Measurements from ENCODE around the gene PC.
A peak's percentile ranks its signal among the peaks of the same experiment; 100 is the strongest.

The PC gene

DNA sequence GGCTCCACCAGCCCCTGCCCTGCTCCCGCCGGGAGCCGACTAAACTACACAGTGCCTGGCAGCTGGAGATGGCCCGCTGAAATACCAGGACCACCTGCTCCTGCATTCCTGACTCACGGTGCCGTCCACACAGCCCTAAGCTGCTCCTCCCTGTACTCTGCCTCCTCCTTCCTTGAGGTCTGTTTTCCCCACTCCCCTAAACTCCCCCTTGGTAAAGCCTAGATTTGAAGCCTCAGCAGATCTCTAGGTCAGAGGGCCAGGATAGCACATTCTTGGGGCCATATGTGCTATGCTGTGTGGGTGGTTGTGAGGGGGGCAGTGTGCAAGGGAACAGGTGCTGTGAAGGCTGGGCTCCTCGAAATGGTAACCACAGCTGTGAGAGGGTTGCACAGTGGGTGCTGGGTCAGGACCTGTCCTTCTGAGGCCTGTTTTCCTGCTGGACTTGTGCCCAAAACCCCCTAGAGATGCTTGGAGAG, 91.6 kb downstream of the PC start:
- no peak for DNase-seq (ENCODE audit: low read depth in 2 of 2)

GRCh38 chr11:66866007-66866406, 92.2 kb downstream of the PC start:
- no peak for DNase-seq (ENCODE audit: low read depth in 2 of 2)

GRCh38 chr11:66864924-66865697, 93.1 kb downstream of the PC start:
- no peak for DNase-seq (ENCODE audit: low read depth in 2 of 2)

DNA sequence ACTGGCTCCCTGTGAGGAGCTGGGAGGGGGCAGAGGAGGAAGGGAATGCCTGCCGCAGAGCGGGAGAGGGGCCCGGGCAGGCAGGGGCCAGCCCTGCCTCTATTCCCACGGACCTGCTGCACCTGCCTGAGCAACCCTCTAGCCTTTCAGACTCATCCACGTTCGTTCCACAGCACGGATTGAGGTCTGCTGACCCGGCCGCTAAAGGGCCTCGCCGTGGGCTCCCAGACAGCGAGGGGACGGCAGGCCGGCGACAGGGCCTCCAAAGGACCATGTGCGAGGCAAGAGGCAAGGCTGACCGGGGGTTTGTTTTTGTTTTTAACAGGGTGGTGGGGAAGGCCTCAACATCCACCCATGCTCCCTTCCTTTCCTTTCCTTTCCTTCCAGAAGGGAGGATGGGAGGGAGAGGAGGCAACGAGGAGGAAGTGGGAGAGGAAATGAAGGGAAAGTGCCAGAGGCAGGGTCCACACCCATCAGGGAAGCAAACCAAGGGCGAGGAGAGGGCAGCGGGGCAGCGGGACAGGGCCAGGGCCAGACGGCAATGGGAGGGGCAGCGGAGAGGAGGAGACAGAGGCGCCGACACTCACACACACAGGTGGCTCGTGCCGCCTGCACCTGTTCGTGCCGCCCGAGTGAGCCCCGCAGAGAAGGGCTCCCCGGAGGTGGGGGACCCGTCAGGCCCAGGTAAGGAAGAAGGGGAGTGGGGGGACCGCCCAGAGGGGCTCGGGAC, 93.8 kb downstream of the PC start:
- no peak for DNase-seq (ENCODE audit: low read depth in 2 of 2)

DNA sequence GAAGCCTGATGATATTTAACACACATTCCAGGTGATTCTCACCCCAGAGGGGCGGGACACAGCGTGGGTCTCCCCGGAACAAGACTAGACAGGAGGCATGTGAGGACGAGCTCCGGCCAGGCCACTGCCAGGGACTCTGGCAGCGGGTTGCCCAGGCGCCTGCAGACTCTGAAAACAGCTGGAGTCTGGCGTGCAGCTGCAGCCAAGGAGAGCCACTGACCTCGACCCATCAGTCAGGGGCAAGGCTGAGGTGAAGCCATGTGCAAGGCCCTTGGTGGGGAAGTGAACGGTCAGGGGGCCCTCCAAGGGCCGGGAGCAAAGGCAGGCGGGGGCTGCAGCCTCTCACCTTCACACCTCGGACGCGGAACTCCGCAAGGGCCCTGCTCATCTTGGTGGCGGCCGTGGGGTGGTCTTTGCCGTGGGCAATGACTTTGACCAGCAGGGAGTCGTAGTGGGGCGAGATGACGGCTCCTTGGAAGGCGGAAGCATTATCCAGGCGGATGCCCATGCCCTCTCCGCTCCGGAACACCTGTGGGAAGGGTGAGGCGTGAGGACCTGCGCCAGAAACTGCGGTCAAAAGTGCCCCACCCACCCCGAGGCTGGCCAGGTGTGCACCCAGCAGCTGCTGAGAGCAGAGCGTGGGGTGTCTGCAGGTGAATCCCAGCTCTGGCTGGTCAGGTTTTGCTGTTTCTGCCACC, 94.6 kb downstream of the PC start:
- DNase-seq (ENCODE audit: low read depth in 2 of 2) = no peak

DNA sequence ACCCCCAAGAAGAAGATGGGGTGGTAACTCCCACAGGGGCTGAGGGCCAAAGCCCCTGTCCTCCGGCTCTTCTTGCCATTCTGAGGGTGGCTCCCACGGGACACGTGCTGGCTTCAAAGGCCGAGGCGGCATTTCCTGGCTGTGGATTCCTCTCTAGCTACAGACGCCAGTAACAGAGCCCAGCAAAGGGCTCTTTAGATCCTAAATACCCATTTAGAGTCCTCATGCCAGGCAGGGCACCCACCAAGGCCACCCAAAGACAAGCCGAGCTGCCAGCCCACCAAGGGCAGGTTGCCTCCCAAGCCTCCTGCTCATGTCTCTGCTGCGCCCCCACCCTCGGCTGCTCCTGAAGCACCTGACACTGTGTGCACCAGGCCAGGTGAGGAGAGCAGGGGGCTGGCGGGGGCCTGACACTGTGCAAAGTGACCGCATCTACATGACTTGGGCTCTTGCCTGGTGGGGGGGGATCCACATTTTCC, 95.6 kb downstream of the PC start:
- no peak for DNase-seq (ENCODE audit: low read depth in 2 of 2)

DNA sequence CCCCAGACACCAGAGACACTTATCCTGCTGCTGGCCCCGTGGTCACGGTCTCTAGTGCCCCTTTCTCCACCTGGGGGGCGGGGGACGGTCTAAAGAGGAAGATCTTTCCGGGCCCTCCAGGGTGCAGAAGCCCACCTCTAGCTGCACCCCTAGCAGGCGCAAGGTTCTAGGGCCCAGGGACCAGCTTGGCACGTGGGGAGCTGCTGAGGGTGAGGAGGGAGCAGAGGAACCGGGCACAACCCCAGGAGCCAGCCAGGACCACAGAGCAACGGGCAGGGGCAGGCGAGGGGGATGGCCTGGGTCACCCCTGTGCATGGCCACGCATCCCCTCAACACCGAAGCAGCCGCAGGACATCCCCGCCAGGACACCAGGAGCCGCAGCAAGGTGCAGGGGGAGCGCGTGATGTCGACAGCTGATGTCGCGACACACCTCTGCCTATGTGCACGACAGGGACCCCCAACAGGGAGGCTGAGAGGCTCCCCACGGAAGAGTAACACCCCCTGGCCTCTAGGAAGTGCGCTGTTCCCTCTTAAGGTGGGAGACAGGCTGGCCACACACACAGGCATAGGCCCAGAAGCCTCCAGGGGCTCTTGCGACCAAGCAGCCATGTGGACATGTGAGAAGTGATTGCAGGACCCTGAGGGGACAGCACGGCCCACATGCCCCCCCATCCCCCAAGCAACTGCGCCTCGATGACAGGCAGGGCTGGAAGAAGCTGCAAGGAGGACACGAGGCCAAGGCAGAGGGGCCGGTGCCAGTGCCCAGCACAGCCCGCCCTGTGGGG, 96.2 kb downstream of the PC start:
- DNase-seq (ENCODE audit: low read depth in 2 of 2) = no peak

DNA sequence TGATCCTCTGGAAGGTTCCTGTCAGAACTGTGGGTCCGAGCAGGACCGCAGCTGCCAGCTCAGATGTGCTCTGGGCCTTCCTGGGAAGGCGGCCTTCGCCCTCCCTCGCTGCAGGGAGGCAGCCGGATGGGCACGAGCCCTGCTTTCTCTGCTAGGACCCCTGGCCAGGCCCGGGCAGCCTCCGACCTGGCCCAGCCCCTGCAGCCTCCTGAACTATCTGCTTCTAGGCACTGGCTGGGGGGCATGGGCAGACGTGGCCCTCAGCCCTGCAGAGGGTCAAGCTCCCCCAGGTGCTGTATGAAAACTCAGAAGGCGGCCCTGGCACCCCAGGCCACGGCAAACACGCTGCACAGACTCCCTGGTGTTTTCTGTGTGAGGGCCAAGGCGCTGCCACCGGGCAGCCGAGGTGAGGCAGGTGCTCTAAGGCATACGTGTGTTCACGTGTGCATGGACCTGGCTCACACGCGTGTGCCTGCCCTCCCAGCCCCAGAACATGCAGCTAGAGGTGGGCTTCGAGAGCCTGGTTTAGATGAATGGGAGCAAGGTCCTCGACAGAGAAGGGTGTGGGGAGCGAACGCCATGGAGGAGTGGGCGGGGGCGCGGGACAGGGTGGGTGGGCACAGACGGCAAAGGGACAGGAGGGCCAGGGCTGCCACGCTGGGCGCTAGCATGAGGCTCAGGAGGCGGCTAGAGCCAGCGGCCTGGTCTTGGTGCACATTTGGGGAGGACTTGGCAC, 97.0 kb downstream of the PC start:
- no peak for DNase-seq (ENCODE audit: low read depth in 2 of 2)

DNA sequence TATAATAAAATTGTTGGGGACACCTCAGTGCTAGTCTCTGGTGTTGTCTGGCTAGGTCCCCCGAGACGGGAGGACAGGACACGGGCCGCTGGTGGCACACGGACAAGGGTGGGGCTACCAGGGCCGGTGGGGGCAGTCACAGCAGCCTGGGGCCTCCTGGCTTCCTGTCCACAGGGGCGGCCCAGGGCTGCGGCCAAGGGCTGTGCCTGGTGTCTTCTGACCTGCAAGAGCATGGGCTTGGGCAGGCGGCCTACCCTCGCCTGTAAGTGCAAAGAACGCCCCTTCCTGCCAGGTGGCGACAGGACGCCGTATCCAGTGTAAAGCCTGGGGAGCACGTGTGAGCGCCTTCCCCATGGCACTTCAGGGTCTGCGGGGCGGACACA, 97.7 kb downstream of the PC start:
- DNase-seq (ENCODE audit: low read depth in 2 of 2) = no peak

DNA sequence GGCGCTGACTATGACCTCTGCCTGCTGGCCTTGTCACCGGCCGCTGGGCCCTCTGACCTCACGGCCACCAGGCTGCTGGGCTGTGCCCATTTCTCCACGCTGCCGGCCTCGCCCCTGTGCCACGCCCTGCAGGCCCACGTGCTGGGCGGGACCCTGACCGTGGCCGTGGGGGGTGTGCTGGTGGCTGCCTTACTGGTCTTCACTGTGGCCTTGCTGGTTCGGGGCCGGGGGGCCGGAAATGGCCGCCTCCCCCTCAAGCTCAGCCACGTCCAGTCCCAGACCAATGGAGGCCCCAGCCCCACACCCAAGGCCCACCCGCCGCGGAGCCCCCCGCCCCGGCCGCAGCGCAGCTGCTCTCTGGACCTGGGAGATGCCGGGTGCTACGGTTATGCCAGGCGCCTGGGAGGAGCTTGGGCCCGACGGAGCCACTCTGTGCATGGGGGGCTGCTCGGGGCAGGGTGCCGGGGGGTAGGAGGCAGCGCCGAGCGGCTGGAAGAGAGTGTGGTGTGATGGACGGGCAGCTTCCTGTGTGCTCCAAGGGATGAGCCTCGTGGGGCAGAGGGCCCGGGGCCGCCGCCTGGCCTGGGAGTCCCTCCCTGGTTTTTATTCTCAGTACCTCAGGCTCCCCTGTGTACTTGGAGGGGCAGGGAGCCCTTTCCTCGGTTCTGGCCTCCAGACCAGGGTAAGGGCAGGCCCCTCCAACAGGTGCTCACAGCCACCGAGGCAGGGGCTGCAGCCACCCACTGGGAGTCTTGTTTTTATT, 98.3 kb downstream of the PC start:
- DNase-seq (ENCODE audit: low read depth in 2 of 2) = no peak

DNA sequence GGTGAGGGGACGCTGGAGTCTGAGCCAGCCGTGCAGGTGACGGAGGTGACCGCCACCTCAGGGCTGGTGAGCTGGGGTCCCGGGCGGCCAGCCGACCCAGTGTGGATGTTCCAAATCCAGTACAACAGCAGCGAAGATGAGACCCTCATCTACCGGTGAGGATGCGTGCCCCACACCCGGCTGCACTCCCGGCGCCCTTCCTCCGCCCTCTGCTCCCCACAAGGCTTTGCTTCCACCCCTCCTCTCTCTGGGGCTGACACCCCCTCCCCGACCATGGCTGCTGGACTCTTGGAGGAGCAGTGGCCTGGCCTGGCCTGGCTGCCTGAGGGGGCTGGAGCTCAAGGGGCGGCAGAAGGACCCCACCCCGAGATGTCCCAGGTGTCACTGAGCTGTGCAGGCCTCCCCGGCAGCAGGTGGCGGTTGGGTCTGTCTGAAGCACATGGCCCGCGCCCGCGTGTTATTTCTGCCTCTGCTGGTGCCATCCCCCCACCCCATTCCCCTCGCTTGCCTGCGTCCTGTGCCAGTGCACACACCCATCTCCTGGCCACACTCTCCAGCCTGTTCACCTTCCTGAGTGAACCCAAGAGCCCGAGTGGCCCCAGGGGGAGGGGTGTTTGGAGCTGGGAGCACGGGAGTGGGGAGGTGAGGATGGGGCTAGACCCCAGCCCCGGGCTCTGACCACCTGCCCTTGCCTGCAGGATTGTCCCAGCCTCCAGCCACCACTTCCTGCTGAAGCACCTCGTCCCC, 99.1 kb downstream of the PC start:
- no peak for DNase-seq (ENCODE audit: low read depth in 2 of 2)

GRCh38 chr11:66858186-66858938, 99.8 kb downstream of the PC start:
- no peak for DNase-seq (ENCODE audit: low read depth in 2 of 2)

- DNase-seq (ENCODE audit: low read depth in 2 of 2) = no peak
Measured at GRCh38 chr11:66857927-66858185, 100.3 kb downstream of the PC start.

DNA sequence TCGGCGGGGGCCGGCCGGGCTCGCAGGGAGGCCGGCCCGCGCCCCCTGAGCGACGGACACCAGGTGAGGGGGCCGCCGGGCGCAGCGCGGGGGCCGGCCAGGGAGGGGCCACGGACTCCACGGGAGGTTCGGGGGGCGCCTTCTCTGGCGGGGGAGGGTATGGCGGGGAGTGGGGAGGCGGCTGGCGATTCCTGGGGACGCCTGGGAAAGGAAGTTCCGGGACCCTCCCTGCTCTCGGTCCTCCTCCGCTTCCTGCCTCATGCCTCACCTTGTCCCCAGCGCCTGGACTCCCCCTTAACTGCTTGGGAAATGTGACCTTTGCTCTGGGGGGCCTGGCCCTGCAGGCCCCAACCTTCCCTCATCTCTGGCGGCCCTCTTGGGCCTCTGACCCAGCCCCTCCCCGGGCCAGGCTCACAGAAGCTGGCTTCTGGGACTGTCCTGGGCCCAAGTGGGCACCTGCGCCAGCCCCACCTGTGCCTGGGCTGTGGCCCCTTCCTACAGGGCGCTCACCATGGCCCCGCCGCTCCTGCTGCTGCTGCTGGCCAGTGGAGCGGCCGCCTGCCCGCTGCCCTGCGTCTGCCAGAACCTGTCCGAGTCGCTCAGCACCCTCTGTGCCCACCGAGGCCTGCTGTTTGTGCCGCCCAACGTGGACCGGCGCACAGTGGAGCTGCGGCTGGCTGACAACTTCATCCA, 100.8 kb downstream of the PC start:
- no peak for DNase-seq (ENCODE audit: low read depth in 2 of 2)

DNA sequence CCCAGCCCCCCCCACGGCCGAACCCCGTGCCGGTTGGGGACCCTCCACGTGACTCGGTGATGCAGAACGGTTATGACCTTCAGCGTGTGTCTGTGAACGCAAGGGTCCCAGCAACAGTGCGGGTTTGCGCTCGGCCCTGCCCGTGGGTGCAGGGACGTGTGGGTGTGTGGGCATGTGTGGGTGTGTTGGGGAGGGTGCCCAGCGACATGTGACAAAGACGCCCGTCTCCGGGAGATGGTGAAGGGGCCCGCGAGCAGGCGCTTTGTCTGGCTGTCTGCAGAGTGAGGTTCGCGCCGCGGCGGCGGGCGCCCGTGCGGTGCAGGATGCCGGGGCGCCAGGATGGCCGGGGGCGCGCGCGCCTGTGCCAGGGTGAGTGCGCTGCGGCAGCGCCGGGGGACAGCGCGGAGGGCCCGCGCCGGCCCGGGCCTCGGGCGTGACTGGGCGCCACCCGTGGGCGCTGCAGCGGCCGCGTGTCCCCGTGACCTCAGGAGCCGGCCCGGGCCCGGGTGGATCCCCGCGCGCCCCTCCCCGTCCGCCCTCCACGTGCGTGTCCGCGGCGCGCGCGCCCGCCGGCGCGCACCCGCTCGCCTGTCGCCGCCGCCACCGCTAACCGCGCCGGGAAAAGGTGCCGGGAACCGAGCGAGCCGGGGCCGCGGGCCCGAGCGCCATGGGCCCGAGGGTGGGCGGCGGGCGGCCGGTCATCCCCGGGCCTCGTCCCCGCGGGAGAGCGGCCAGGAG, 101.5 kb downstream of the PC start, which contains the start of gene LRFN4:
TSS of gene LRFN4 (plus strand) at position 569 of the 738 bp plus-strand sequence. CDS start 681 bp downstream, outside the sequence.
- no peak for DNase-seq (ENCODE audit: low read depth in 2 of 2)

GRCh38 chr11:66855574-66856495, 102.3 kb downstream of the PC start:
- peak; percentile 76 to 79 for DNase-seq (ENCODE audit: low read depth in 2 of 2)

All from fibroblast of skin of left quadriceps (primary cell).